Fibroblast of skin of right quadriceps (primary cell): ENCODE data around the gene STAT6.
"Not testable (repeated sequence)": the region's sequence is repeated elsewhere in the genome, so short reads cannot be mapped to it uniquely, and the experiment has no call there.

ENCODE experiments used
- DNase-seq: peaks from one replicate; pipeline ENCODE4 v3.0.0-alpha.2; 2013

The STAT6 gene

GRCh38 chr12:57124261-57124877 is 13.2 kb upstream of the STAT6 start:
- peak; percentile 75 for DNase-seq

- DNase-seq, result no peak
These were observed 12.7 kb upstream of the STAT6 start for GRCh38 chr12:57123813-57124212.

- DNase-seq, result not testable (repeated sequence)
These were observed 9.6 kb upstream of the STAT6 start for GRCh38 chr12:57120718-57121117.

- DNase-seq, result no peak
These were observed 8.3 kb upstream of the STAT6 start for GRCh38 chr12:57119294-57120085.

GRCh38 chr12:57118711-57119271 is 7.6 kb upstream of the STAT6 start:
- no peak for DNase-seq

GRCh38 chr12:57116580-57117281 is 5.6 kb upstream of the STAT6 start:
- DNase-seq, result no peak

GRCh38 chr12:57112492-57113294 is 1.5 kb upstream of the STAT6 start:
- DNase-seq, result no peak

GRCh38 chr12:57110104-57111030 is 795 bp downstream of the STAT6 start:
- DNase-seq, result peak; percentile 64

GRCh38 chr12:57109207-57110103 is 1.7 kb downstream of the STAT6 start:
- no peak for DNase-seq

- no peak for DNase-seq
These were observed 3.6 kb downstream of the STAT6 start for GRCh38 chr12:57107456-57108155.

- DNase-seq, result no peak
These were observed 5.0 kb downstream of the STAT6 start for GRCh38 chr12:57106021-57106708.

GRCh38 chr12:57105011-57105753 is 6.0 kb downstream of the STAT6 start:
- DNase-seq, result no peak

GRCh38 chr12:57104292-57104910 is 6.8 kb downstream of the STAT6 start:
- no peak for DNase-seq

- DNase-seq, result no peak
These were observed 7.3 kb downstream of the STAT6 start for GRCh38 chr12:57103856-57104255.

- DNase-seq, result no peak
These were observed 9.1 kb downstream of the STAT6 start for GRCh38 chr12:57101892-57102695.

- DNase-seq, result no peak
These were observed 11.4 kb downstream of the STAT6 start for GRCh38 chr12:57099766-57100165.
